Measurements from ENCODE around the gene PALMD. TPM values are rescaled to one million over a fixed set of nuclear protein-coding genes. Genes with fewer than 3 reads are reported as not detected.

The PALMD gene
- total RNA-seq, 1 donor from 2014 or later: 67.0 TPM

DNA sequence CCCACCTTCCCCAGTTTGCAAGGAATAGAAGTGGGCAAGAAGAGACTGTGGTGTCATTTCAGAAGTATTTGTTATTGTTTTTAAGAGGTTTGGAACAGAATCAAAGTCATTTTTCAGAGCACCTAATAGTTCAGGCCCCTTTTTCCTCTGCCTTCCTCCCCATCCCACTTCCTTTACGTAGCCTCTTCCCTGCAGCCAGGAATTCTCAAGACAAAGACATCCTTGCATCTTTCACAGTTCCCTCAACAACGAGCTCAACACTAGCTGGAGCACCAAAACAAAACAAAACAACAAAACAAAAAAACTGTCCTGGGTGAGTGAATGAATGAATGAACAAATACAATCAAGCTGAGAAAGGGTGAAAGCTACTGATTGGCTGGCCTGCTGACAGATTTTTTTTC, 7.0 kb downstream of the PALMD start:
- intact Hi-C loops (cut with DNase I): no loop called here
- no peak for DNase-seq (ENCODE audit: low spot score)

DNA sequence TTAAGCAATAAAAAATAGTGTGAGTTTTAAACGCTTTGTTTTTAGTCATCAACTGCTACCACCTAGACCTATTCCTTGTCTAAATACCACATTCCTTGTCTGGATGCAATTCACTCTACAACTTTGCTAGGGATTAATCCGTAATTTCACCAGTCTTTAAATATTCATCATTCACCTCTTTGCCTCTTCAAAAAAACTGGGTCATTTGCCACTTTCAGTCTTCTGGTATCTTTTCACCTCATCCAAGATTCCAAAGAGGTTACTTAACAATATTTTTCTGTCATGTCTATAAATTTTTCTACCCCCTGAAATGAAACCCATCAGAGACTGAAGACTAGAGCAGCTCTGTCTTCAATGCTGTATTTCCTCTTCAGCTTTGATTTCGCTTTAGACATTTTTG, 9.5 kb downstream of the PALMD start:
- intact Hi-C loops (cut with DNase I): no loop called here
- no peak for DNase-seq (ENCODE audit: low spot score)

DNA sequence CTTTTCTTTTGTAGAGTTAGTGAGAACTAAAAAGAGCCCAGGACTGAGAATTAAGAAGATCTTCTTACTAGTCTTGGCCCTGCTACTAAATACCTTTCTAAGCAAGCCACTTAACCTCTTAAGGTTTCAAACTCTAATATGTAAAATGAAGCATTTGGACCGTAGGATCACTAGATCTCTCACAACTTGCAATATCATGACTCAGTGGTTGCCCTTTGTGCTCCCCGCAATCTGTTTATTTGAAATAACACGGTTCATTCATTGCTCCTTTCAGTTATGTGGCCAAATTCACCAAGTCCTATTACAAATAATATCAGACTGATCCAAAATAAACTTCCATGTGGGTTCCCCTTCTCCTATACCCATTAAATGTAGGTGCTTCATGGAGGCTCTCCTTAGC, 10.8 kb downstream of the PALMD start:
- intact Hi-C loops (cut with DNase I): no loop called here
- DNase-seq (ENCODE audit: low spot score): no peak

DNA sequence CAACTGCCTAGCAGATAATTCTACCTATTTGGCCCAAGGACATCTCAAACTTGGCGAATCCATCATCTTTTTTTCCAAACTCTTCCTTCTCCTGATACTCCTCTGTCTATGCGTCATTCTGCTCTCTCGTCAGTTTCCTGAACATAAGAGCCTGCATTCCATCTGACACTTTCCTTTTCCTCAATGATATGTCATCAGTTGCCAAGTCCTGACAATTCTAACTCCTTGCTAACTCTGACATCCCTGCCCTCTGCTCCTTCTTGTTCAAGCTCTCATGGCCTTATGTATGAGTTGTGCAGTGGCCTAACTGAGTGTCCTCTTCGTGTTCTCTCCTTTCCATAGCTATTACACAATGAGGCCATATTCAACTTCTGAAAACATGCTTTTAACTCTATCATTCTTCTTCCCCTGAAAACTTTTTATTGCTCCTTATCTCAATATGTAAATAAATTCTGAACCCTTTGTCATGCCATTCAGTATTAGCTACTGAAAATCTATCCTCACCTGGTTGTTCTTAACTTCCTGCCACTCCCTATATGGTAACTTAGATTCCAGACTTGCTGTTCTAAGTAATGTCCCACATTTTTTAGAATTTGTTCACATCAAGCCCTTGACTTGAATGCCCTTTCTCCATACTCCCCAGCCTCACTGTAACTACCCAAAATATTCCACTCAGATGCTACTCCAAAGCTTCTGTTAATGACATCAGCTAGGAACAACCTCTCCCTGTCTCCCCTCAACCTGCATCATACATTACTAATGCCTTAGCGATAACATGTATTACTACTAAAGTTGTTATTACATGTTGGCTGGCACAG, 11.5 kb downstream of the PALMD start:
- DNase-seq (ENCODE audit: low spot score): no peak
- intact Hi-C loops (cut with DNase I): no loop called here

DNA sequence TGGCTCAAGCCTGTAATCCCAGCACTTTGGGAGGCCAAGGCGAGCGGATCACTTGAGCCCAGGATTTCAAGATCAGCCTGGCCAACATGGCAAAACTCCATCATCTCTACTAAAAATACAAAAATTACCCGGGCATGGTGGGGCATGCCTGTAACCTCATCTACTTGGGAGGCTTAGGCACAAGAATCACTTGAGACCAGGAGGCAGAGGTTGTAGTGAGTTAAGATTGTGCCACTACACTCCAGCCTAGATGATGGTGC, 12.0 kb downstream of the PALMD start:
- intact Hi-C loops (cut with DNase I): no loop called here

DNA sequence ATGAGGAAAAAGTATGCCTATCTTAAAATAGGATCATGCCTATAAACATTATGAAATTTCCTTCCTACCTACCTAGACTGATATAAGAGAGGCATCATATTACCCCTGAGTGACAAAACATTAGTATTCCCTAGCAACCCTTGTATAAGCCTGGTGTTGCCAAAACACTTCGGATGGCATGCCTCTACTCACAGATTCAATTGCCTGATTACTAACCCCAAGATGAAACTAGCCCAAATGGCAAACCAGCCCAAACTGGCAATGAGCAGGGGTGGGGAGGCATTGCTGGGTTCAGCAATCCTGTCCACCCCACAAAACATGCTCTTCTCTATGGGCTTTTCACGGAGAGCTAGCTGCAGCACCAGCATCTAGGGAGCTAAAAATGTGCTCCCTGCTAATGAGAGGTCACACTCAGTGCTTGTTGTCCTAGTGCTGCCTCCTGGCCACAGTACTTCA, 13.9 kb downstream of the PALMD start:
- DNase-seq (ENCODE audit: low spot score): no peak
- intact Hi-C loops (cut with DNase I): no loop called here

More for the DNA sequence above, 12.0 kb downstream of the PALMD start:
- DNase-seq (ENCODE audit: low spot score): no peak

DNA sequence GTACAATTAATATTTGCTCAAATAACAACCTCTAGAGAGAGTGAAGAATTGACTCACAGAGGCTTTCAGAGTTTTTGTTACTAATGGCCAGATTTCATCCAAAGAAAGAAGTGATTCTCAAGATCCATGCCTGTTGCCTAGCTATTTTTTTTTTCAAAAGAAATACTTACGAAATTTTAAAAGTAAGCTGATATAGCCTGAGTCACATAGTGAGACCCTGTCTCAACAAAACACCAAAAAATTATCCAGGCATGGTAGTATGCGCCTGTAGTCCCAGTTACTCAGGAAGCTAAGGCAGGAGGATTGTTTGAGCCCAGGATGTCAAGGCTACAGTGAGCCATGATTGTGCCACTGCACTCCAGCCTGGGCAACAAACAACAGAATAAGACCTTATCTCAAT, 14.6 kb downstream of the PALMD start:
- intact Hi-C loops (cut with DNase I): no loop called here
- DNase-seq (ENCODE audit: low spot score): no peak

DNA sequence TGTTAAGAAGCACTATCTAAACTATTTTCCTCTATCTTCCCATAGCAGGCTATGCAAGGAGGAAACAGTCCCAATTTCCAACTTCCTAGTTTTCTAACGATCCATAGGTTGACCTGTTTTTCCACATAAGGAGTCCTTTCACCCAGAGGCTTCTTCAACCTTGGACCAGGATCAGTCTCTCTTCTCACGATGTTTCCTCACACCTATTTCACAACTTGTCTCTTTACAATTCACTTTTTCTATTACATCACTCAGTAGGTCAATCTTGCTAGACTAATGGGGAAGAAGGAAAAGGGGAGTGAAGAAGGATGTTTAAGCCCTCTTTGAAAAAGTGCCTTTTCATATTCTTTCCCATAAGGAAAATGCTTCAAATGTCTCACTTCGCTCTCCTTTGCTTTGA, 15.9 kb downstream of the PALMD start:
- DNase-seq (ENCODE audit: low spot score): no peak
- intact Hi-C loops (cut with DNase I): no loop called here

DNA sequence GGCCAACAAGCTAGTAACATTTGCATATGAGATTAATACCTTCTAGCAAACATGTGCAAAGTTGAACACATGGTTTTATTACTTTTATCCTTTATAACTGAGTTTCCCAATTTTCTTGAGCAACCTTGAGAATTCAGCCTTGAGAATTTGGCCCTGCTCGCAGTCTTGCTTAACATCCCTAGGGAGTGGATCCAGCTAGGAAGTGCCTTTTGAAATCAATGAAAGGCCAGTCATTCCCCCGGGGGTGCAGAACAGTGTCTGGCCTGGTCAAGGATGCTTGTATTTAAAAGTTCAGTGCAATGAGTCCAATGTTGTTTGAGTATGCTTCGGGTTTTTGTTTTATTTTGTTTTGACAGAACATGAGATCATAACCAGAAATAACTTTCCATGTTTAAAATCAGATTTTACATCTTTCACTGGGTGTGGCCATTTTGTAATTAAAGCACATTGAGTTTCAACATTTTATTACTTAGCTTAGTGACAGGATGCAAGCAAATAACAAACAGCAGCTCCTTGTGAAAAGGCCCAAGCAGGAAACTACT, 16.7 kb downstream of the PALMD start:
- no peak for DNase-seq (ENCODE audit: low spot score)
- intact Hi-C loops (cut with DNase I): no loop called here

DNA sequence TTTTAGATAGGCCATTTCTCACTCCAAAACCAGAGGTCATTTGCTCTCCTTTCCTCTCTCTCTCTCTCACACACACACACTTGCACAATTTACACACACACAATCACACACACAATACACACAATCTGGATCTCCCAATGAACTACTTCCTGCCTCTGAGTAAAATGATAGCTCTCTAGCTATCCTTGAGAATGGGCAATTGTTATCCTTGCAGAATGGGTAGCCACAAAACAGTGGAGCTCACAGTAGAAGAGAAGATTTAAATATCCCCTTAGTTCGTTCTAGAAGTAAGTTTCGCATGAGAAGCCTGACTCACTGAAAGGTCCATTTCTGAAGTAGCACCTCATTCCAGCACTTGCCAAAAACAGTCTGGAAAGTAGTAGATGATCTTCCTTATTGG, 17.6 kb downstream of the PALMD start:
- intact Hi-C loops (cut with DNase I): no loop called here
- DNase-seq (ENCODE audit: low spot score): no peak

DNA sequence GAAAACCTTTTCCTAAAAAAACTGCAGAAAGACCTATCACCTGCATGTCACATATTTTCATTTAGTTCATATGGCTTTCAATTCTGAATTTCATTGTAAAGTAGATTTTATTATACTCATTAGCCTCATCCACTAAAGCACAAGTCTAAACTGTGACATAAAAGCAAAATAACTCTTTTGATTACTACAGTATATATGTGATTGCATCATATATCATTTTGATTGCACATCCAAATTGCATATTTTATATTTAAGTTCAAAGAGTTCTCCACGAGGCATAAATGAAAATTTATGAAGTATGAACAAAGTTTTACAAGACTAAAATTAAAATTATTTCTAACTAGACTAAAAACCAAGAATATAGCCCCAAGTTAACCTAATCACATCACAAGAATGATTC, 19.3 kb downstream of the PALMD start:
- DNase-seq (ENCODE audit: low spot score): no peak
- intact Hi-C loops (cut with DNase I): no loop called here

DNA sequence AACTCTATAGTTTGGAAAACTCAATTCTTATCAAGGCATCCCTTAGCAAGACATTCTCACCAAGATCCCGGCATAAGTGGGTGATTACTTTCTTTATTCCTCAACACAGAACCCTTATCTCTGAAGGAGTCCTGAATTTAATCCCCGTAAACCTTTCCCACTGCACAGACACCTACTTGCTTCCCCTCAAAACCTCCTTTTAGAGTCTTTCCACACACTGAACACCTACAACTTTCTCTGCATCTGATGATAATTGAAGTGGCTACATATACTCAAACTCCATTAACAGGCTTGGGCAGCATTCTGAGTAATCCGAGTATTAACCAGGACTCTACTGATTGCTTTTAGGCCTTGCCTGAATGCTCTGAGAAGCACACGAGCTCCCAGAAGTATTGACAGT, 23.5 kb downstream of the PALMD start:
- no peak for DNase-seq (ENCODE audit: low spot score)
- intact Hi-C loops (cut with DNase I): no loop called here

DNA sequence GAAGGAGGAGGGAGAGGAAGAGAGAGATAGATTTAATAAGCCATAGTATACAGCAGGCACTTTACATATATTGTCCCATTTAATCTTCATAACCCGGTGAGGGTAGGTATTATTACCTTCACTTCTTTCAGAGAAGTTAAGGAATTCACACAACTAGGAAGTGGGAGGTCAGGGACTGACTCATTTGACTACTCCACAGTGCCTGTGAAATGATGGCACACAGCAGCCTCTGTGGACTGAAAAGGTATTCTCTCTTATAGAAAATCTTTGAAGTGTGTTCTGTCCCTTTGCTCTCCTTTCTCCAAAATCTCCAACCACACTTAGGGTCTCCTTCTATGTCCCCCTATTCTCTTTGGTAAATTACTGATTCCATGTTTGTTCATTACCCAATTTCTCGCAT, 23.9 kb downstream of the PALMD start:
- intact Hi-C loops (cut with DNase I): no loop called here
- no peak for DNase-seq (ENCODE audit: low spot score)

DNA sequence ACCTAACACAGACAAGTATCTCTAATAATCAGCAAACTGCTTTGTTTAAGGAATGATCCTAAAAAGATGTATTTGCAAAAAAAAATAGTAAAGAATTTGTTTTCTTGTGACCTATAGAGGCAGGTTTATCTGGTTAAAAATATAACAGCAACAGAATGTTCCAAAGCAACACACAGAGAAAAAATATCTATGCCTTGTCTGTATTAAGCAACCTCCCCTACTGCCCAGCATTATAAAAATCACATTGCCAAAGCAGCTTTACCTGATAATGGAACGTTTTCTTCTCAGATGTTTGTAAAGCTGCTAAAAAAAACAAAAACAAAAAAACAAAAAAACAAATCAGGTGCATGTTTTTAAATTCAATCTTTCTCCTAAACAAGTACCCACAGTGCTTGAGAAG, 24.7 kb downstream of the PALMD start:
- intact Hi-C loops (cut with DNase I): no loop called here
- DNase-seq (ENCODE audit: low spot score): no peak

DNA sequence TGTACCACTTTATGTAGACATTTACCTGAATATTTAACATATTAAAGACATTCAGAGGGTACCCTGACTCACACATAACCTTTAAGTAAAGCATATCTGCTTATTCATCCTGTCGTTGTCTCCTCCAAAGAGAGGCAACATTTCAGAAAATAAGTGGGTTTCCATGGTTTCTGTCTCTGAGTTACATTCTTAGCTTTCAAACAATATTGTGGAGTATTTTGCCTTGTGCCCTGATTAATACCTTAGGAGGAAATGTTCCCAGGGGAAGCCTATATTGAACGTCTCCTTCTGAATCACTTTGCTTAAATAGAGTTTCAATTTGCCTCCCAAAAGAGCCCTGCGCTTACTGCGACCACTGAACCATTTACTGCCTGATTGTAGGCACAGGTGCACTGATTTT, 26.1 kb downstream of the PALMD start:
- no peak for DNase-seq (ENCODE audit: low spot score)
- intact Hi-C loops (cut with DNase I): loop anchor here (2.0 kb wide), 1 partner anchor 25 kb away; the partner anchor contains the start of gene PALMD

DNA sequence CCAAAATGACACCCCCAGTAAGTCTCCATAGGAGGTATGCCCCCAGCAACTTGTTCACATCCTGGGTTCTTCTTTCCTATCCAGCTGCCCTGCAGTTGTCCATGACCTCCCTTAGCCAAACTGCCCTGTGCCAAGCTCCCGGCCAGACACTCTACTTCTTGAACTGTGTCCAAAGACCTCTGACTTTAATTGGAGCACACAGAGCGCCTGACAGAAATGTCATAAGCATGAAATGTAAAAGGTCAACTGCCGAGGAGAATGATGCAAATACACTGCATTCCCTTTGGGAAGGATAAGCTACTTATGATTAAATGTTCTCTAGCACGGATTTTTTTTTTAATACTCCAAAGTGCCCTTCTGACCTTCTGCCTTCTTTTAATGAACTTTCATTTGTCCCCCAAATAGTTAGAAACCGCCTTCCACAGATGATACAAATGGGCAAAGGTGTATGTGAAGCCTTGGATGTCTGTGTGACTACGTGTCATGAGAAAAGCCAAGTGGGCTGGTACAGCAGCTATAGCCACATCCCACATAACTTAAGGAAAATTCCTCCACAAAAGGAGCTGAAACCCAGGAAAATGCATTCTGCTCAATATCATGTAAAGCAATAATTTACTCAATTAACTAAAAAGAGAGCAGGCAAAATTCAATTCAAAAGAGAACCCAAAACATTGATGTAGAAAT, 26.8 kb downstream of the PALMD start:
- DNase-seq (ENCODE audit: low spot score): peak; percentile 81
- intact Hi-C loops (cut with DNase I): loop anchor here (2.0 kb wide), 1 partner anchor 26 kb away; the partner anchor contains the start of gene PALMD

DNA sequence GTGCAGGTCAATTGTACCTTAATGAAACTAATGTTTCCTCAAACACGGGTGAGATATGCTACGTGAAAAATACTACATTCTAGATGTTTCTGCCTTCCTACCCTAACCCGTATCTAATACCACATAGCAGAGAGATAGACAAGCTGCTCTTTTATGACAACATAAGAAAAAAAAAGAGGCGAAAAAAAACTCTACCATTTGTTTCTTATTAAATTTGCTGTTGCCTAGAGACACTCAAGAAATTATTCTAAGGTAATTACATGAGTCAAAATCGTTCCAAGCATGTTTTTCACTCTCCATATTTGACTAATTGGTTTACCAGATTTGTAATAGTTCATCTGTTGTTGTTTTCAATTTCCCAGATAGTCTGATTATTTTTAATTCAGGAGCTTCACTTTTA, 27.4 kb downstream of the PALMD start:
- DNase-seq (ENCODE audit: low spot score): no peak
- intact Hi-C loops (cut with DNase I): loop anchor here (2.0 kb wide), 1 partner anchor 27 kb away; the partner anchor contains the start of gene PALMD

DNA sequence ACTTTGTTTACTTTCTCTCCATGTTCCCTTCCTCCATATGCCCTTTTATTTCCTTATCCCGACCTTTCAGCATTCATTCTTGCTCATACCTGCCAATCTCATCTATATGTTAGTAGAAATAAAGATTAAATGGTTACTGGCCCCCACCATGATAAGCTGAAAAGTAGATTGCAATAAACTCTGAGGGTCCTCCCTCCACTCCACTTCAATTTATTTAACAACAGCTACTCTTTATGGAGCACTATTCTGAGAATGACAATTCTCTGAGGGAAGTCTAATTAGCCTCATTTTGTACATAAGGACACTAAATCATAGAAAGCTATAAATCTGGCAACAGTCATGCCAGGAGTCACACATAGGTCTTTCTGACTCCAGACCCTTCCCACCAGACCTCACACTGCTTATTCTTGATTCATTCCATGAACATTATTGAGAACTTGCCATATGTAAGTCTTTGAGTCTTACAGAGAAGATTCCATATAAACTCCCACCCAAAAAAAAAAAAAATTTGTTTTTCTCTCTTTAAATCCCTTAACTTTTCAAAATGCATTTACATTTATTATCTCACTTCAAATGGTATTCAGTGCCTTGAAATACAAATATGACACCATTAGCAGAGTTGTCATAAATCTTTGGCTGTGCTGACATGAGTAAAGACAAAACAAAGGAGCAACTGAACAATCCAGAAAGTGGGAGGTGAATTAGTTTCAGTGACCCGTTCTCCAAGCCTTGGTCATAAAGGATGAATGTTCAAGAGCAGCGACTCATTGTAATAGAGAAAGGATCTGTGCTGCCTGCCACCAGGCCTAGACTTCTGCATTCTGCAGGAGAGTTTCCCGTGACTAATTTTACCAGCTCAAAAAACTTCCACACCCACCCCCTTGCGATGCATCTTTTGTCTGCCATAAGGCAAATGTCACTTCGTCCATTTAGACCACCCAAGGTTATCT, 28.5 kb downstream of the PALMD start:
- intact Hi-C loops (cut with DNase I): no loop called here
- DNase-seq (ENCODE audit: low spot score): no peak

DNA sequence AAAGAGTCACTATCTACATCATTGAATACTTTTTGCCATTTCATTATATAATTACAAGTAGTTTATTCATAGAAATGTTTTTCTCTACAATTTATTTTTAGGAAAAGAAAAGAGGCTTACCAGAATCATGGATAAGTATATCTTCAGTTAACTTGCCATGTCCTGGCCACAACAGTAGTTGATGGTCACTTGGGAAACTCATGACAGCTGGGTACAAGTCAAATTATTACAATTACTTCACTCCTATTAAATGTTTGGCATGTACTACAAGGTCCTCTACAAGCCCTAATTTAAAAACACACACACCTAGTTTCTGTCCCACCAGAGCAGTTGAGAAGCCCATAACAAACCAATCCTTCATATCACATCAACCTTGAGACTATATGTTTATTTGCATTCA, 29.4 kb downstream of the PALMD start:
- intact Hi-C loops (cut with DNase I): no loop called here
- no peak for DNase-seq (ENCODE audit: low spot score)

DNA sequence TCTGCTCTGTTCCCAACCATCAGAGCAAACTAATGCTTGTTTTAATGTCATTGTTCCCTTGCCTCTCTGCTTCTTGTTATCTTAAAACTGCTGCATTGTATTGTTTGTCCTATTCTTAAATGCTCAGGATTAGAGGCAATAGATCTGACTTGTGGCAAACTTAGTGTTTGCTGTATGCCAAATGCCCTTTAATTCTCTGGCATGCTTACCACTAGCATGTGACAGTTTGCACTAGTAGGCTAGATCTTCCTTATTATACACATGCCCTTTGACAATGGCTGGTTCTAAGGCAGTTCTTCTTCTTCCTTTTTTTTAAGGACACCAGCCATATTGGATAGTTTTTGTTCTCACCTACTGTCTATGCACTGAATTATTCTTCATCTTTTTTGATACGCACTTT, 30.1 kb downstream of the PALMD start:
- no peak for DNase-seq (ENCODE audit: low spot score)
- intact Hi-C loops (cut with DNase I): no loop called here
